Gastrocnemius medialis (tissue), 4 donors: Measurements from ENCODE around the gene PICK1. TPM values are rescaled to one million over a fixed set of nuclear protein-coding genes. Genes with fewer than 3 reads are reported as not detected.

Experiments
- ATAC-seq, 2 donors: fragments of 150-250 bp; one replicate each; pipeline ENCODE4 v1.9.1; 2016
- DNase-seq, 2 donors: peaks; one replicate each; pipeline ENCODE4 v3.0.0-alpha.2; 2019
- H3K27ac ChIP-seq, 4 donors: fragments of 200-600 bp; sonication (generic); 1 replicate in 1 of 4; 2 replicates in 3 of 4; pipeline ENCODE4 v1.5.1; 2016 to 2018; ENCODE audit warnings: mild to moderate bottlenecking in 2 of 4, moderate library complexity in 1 of 4
- H3K27me3 ChIP-seq, 3 donors: fragments of 200-600 bp; sonication (generic) in 2 of 3; 1 replicate in 1 of 3; 2 replicates in 2 of 3; pipeline versions ENCODE4 v1.5.1 to v1.6.0; 2016 to 2019; ENCODE audit warnings: mild to moderate bottlenecking in 1 of 3, moderate library complexity in 1 of 3
- H3K36me3 ChIP-seq, 2 donors: fragments of 200-600 bp; sonication (generic) in 1 of 2; one replicate each; pipeline ENCODE4 v1.5.1; 2017 to 2018
- H3K4me1 ChIP-seq, 2 donors: fragments of 200-600 bp; sonication (generic) in 1 of 2; one replicate each; pipeline ENCODE4 v1.5.1; 2016 to 2017; ENCODE audit warnings: mild to moderate bottlenecking in 2 of 2
- H3K4me3 ChIP-seq, 4 donors: fragments of 200-600 bp; sonication (generic) in 3 of 4; 1 replicate in 1 of 4; 2 replicates in 3 of 4; pipeline ENCODE4 v1.5.1; 2016 to 2019; ENCODE audit warnings: mild to moderate bottlenecking in 2 of 4
- H3K9me3 ChIP-seq, 3 donors: fragments of 200-600 bp; sonication (generic) in 2 of 3; 1 replicate in 1 of 3; 2 replicates in 2 of 3; pipeline ENCODE4 v1.5.1; 2016 to 2019
- CTCF ChIP-seq, 5 experiments: fragments of 450-650 bp in 3 of 5; fragments of 200-600 bp in 2 of 5; sonication (generic) in 2 of 5; IDR thresholded peaks in 4 of 5; conservative IDR thresholded peaks in 1 of 5; 1 replicate in 4 of 5; 2 replicates in 1 of 5; pipeline ENCODE4 v1.5.1; 2016 to 2019; ENCODE audit warnings: antibody characterized with exemption in 5 of 5, mild to moderate bottlenecking in 3 of 5, moderate library complexity in 3 of 5
- POLR2A ChIP-seq, 2 donors: fragments of 450-650 bp; IDR thresholded peaks; one replicate each; pipeline ENCODE4 v1.6.1; 2017; ENCODE audit warnings: antibody characterized with exemption in 2 of 2, mild to moderate bottlenecking in 2 of 2, moderate library complexity in 2 of 2
- in situ Hi-C, 4 donors: fragments of 200-750 bp; cut with MboI; loops; one replicate each; pipeline versions ENCODE4 v1.15.0 to v1.8.0; 2017; ENCODE audit warnings: low sequenced_read_pairs in 4 of 4
- intact Hi-C: fragments of 100-400 bp; cut with DNase I; formaldehyde crosslinking; loops from one replicate; pipeline ENCODE4 v1.15.1; 2023; ENCODE audit warnings: low total_unique reads
- total RNA-seq, 4 donors: library from RNA; depleted of rRNA; stranded (reverse); fragments of >200 nt; gene quantifications; one replicate each; pipeline versions ENCODE4 v1.1.0 to v1.2.3, GENCODE V29; 2016

Gene PICK1
- total RNA-seq, 4 donors from 2014 or later = 36.4 to 63.8 (median 50.1) TPM

GRCh38 chr22:38018938-38019827, 38.0 kb upstream of the PICK1 start:
- ATAC-seq = no peak
- H3K4me3 ChIP-seq = no peak overlapping the region
- in situ Hi-C loops = no loop called here

GRCh38 chr22:38021206-38021605, 36.0 kb upstream of the PICK1 start:
- H3K36me3 ChIP-seq = no peaks in the 10 kb centered on the region
- intact Hi-C loops = no loop called here
- H3K27ac ChIP-seq = no peak overlapping the region
- in situ Hi-C loops = no loop called here
- H3K4me3 ChIP-seq = no peak overlapping the region
- TF ChIP-seq CTCF (IDR thresholded peaks at IDR 0.05 in 4 of 5, conservative IDR thresholded peaks at IDR 0.05 in 1 of 5) (no peak), POLR2A (IDR thresholded peaks at IDR 0.05) (no peak)
- no peaks in the 10 kb centered on the region for H3K27me3 ChIP-seq
- H3K4me1 ChIP-seq = peaks cover 6 to 14% of the 10 kb centered on the region in 2 donors
- no peaks in the 10 kb centered on the region for H3K9me3 ChIP-seq
- DNase-seq (no peak), ATAC-seq (no peak)

More at GRCh38 chr22:38018938-38019827, 38.0 kb upstream of the PICK1 start:
- Histone ChIP-seq H3K27me3 (no peaks in the 10 kb centered on the region), H3K4me1 (peaks cover 6 to 14% of the 10 kb centered on the region in 2 donors), H3K27ac (no peak overlapping the region), H3K36me3 (no peaks in the 10 kb centered on the region), H3K9me3 (no peaks in the 10 kb centered on the region)
- TF ChIP-seq CTCF (IDR thresholded peaks at IDR 0.05 in 4 of 5, conservative IDR thresholded peaks at IDR 0.05 in 1 of 5) = no peak
- TF ChIP-seq POLR2A (IDR thresholded peaks at IDR 0.05) = no peak
- no peak for DNase-seq
- intact Hi-C loops = no loop called here

- no peaks in the 10 kb centered on the region for H3K9me3 ChIP-seq
- no peaks in the 10 kb centered on the region for H3K36me3 ChIP-seq
- DNase-seq (no peak), ATAC-seq (no peak)
- TF ChIP-seq POLR2A (IDR thresholded peaks at IDR 0.05) (no peak), CTCF (IDR thresholded peaks at IDR 0.05 in 4 of 5, conservative IDR thresholded peaks at IDR 0.05 in 1 of 5) (no peak)
- in situ Hi-C loops (no loop called here), intact Hi-C loops (no loop called here)
- H3K27ac ChIP-seq = no peak overlapping the region
- H3K4me1 ChIP-seq = peaks cover 0 to under 1% of the 10 kb centered on the region in 2 donors
- H3K4me3 ChIP-seq = no peak overlapping the region
- no peaks in the 10 kb centered on the region for H3K27me3 ChIP-seq
These were observed 34.2 kb upstream of the PICK1 start for GRCh38 chr22:38023045-38023444.

GRCh38 chr22:38025514-38025913, 31.7 kb upstream of the PICK1 start:
- intact Hi-C loops (no loop called here), in situ Hi-C loops (no loop called here)
- no peaks in the 10 kb centered on the region for H3K36me3 ChIP-seq
- no peak overlapping the region for H3K4me3 ChIP-seq
- no peak for ATAC-seq
- H3K27me3 ChIP-seq = no peaks in the 10 kb centered on the region
- DNase-seq = no peak
- H3K27ac ChIP-seq = no peak overlapping the region
- no peak for TF ChIP-seq POLR2A (IDR thresholded peaks at IDR 0.05)
- TF ChIP-seq CTCF (IDR thresholded peaks at IDR 0.05 in 4 of 5, conservative IDR thresholded peaks at IDR 0.05 in 1 of 5) = no peak
- H3K4me1 ChIP-seq = peaks cover 0 to 3% of the 10 kb centered on the region in 2 donors
- no peaks in the 10 kb centered on the region for H3K9me3 ChIP-seq
